Prostate gland (tissue), 2 donors: ENCODE measurements around the gene UBE2O. TPM values are rescaled to one million over a fixed set of nuclear protein-coding genes. Genes with fewer than 3 reads are reported as not detected.
A peak's percentile ranks its signal among the peaks of the same experiment; 100 is the strongest.

Experiments used
- DNase-seq: peaks from one replicate; pipeline ENCODE4 v3.0.0-alpha.2; 2019; ENCODE audit warnings: low spot score
- H3K27ac ChIP-seq, 2 donors: fragments of 200-600 bp; sonication (generic); 2 replicates each; pipeline ENCODE4 v1.5.1; 2017 to 2019
- H3K27me3 ChIP-seq: fragments of 200-600 bp; sonication (generic); replicated peaks from 2 replicates; pipeline ENCODE4 v1.5.1; 2019; ENCODE audit not compliant: insufficient read depth
- H3K36me3 ChIP-seq, 2 donors: fragments of 200-600 bp; sonication (generic); 1 replicate in 1 of 2; 2 replicates in 1 of 2; pipeline versions ENCODE4 v1.5.1 to v1.8.1; 2017 to 2019
- H3K4me1 ChIP-seq: fragments of 200-600 bp; sonication (generic); replicated peaks from 2 replicates; pipeline ENCODE4 v1.5.1; 2019
- H3K4me3 ChIP-seq, 2 donors: fragments of 200-600 bp; sonication (generic); 2 replicates each; pipeline ENCODE4 v1.5.1; 2017 to 2019
- H3K9me3 ChIP-seq: fragments of 200-600 bp; sonication (generic); 2 replicates; pipeline ENCODE4 v1.5.1; 2017
- CTCF ChIP-seq, 4 experiments: fragments of 200-600 bp in 2 of 4; fragments of 450-650 bp in 2 of 4; sonication (generic) in 2 of 4; IDR thresholded peaks; 1 replicate in 3 of 4; 2 replicates in 1 of 4; pipeline ENCODE4 v1.5.1; 2016 to 2019; ENCODE audit warnings: antibody characterized with exemption in 4 of 4, mild to moderate bottlenecking in 2 of 4, moderate library complexity in 2 of 4
- POLR2A ChIP-seq: fragments of 450-650 bp; IDR thresholded peaks from one replicate; pipeline ENCODE4 v1.6.1; 2016; ENCODE audit warnings: antibody characterized with exemption, mild to moderate bottlenecking
- POLR2AphosphoS5 ChIP-seq: sonication (generic); formaldehyde crosslinking; IDR thresholded peaks from one replicate; pipeline ENCODE4 v1.6.1; 2017; ENCODE audit warnings: antibody characterized with exemption
- WGBS: methylation state at CpG from one replicate; pipeline ENCODE4 v1.1.5; 2018; 5-methylcytosine and 5-hydroxymethylcytosine counted together
- intact Hi-C: fragments of 100-400 bp; cut with DNase I; formaldehyde crosslinking; loops from one replicate; pipeline ENCODE4 v1.14.2; 2022
- total RNA-seq, 2 donors: library from RNA; depleted of rRNA; stranded (reverse); fragments of >200 nt; gene quantifications; one replicate each; pipeline ENCODE4 v1.1.0, GENCODE V29; 2016

UBE2O gene
- total RNA-seq, 2 donors from 2014 or later, result 19.9 to 39.8 TPM

GRCh38 chr17:76414334-76415295 is 38.3 kb downstream of the UBE2O start:
- no peaks in the 10 kb centered on the region for H3K27me3 ChIP-seq
- intact Hi-C loops, result loop anchor here (5.0 kb wide), 1 partner anchor 38 kb away; the partner anchor contains the start of gene UBE2O
- TF ChIP-seq POLR2A (no peak), CTCF (IDR thresholded peaks at IDR 0.05) (no peak), POLR2AphosphoS5 (no peak)
- WGBS, result 42% methylated on average over 21 of the region's 21 CpGs
- no peaks in the 10 kb centered on the region for H3K4me1 ChIP-seq
- no peak overlapping the region for H3K4me3 ChIP-seq
- no peaks in the 10 kb centered on the region for H3K36me3 ChIP-seq
- no peaks in the 10 kb centered on the region for H3K9me3 ChIP-seq
- no peak for DNase-seq
- H3K27ac ChIP-seq, result no peak overlapping the region

GRCh38 chr17:76411247-76411646 is 41.7 kb downstream of the UBE2O start:
- Histone ChIP-seq H3K27me3 (no peaks in the 10 kb centered on the region), H3K9me3 (no peaks in the 10 kb centered on the region), H3K4me1 (no peaks in the 10 kb centered on the region), H3K36me3 (no peaks in the 10 kb centered on the region), H3K4me3 (no peak overlapping the region), H3K27ac (no peak overlapping the region)
- no peak for DNase-seq
- intact Hi-C loops, result loop anchor here (5.0 kb wide), 1 partner anchor 41 kb away; the partner anchor contains the start of gene UBE2O
- TF ChIP-seq POLR2A (no peak), CTCF (IDR thresholded peaks at IDR 0.05) (no peak), POLR2AphosphoS5 (no peak)
- WGBS, result 88% methylated on average over 5 of the region's 5 CpGs

- 90% methylated on average over 15 of the region's 15 CpGs for WGBS
- no peak for TF ChIP-seq CTCF (IDR thresholded peaks at IDR 0.05)
- no peak for TF ChIP-seq POLR2A
- TF ChIP-seq POLR2AphosphoS5, result no peak
- intact Hi-C loops, result loop anchor here (5.0 kb wide), 1 partner anchor 42 kb away; the partner anchor contains the start of gene UBE2O
- no peaks in the 10 kb centered on the region for H3K4me1 ChIP-seq
- no peaks in the 10 kb centered on the region for H3K27me3 ChIP-seq
- H3K4me3 ChIP-seq, result no peak overlapping the region
- H3K36me3 ChIP-seq, result no peaks in the 10 kb centered on the region
- no peak overlapping the region for H3K27ac ChIP-seq
- no peak for DNase-seq
- H3K9me3 ChIP-seq, result no peaks in the 10 kb centered on the region
Measured at GRCh38 chr17:76410328-76410965, 42.5 kb downstream of the UBE2O start.

GRCh38 chr17:76408037-76408849 is 44.7 kb downstream of the UBE2O start:
- intact Hi-C loops, result loop anchor here (5.0 kb wide), 1 partner anchor 99 kb away; no protein-coding TSS in a partner anchor
- no peaks in the 10 kb centered on the region for H3K36me3 ChIP-seq
- DNase-seq, result peak; percentile 65
- no peak overlapping the region for H3K4me3 ChIP-seq
- H3K4me1 ChIP-seq, result no peaks in the 10 kb centered on the region
- H3K27ac ChIP-seq, result no peak overlapping the region
- peak; percentile 28 for TF ChIP-seq POLR2AphosphoS5
- peak; percentile 29 to 70 (median 62) for TF ChIP-seq CTCF (IDR thresholded peaks at IDR 0.05)
- no peak for TF ChIP-seq POLR2A
- WGBS, result 69% methylated on average over 12 of the region's 12 CpGs
- no peaks in the 10 kb centered on the region for H3K9me3 ChIP-seq
- no peaks in the 10 kb centered on the region for H3K27me3 ChIP-seq
